Type B pancreatic cell (in vitro differentiated cells): ENCODE data around the gene SENP6. TPM values are rescaled to one million over a fixed set of nuclear protein-coding genes. Genes with fewer than 3 reads are reported as not detected.

Experiments used
- DNase-seq: peaks from one replicate; pipeline ENCODE4 v3.0.0; 2021; ENCODE audit warnings: mixed read lengths; ENCODE audit not compliant: unreplicated experiment; ENCODE audit errors: extremely low spot score
- H3K27ac Mint-ChIP-seq: 2 replicates; pipeline ENCODE4 v1.8.0; 2021; ENCODE audit warnings: mild to moderate bottlenecking, mixed read lengths
- H3K27me3 Mint-ChIP-seq: 2 replicates; pipeline ENCODE4 v1.8.0; 2021; ENCODE audit warnings: mixed read lengths
- H3K36me3 Mint-ChIP-seq: 2 replicates; pipeline ENCODE4 v1.8.0; 2021; ENCODE audit warnings: mixed read lengths
- H3K4me1 Mint-ChIP-seq: one replicate; pipeline ENCODE4 v1.8.0; 2021; ENCODE audit warnings: mixed read lengths; ENCODE audit not compliant: unreplicated experiment
- H3K4me3 Mint-ChIP-seq: 2 replicates; pipeline ENCODE4 v1.8.0; 2021; ENCODE audit warnings: mild to moderate bottlenecking, mixed read lengths
- H3K9me3 Mint-ChIP-seq: 2 replicates; pipeline ENCODE4 v1.8.0; 2021; ENCODE audit warnings: mixed read lengths
- CTCF ChIP-seq: fragments of 200-600 bp; sonication (generic); conservative IDR thresholded peaks from 2 replicates; pipeline ENCODE4 v1.5.0; 2021; ENCODE audit warnings: antibody characterized with exemption, mild to moderate bottlenecking
- total RNA-seq: library from RNA; stranded (reverse); gene quantifications from 2 replicates; pipeline ENCODE4 v1.2.1, GENCODE V29; 2021; ENCODE audit warnings: low replicate concordance

The SENP6 gene
- total RNA-seq, 1 donor from 2014 or later: 104 TPM

GRCh38 chr6:75604294-75604693, 2.6 kb downstream of the SENP6 start:
- peaks cover 20% of the 10 kb centered on the region for H3K36me3 Mint-ChIP-seq
- peaks cover 54% of the 10 kb centered on the region for H3K4me1 Mint-ChIP-seq
- H3K27ac Mint-ChIP-seq: peak overlapping the region; percentile 97
- DNase-seq: no peak
- TF ChIP-seq CTCF: no peak
- no peaks in the 10 kb centered on the region for H3K27me3 Mint-ChIP-seq
- H3K9me3 Mint-ChIP-seq: peaks cover 11% of the 10 kb centered on the region
- H3K4me3 Mint-ChIP-seq: peak overlapping the region; percentile 99

GRCh38 chr6:75605635-75606034, 4.0 kb downstream of the SENP6 start:
- peak overlapping the region; percentile 7 for H3K27ac Mint-ChIP-seq
- peaks cover 11% of the 10 kb centered on the region for H3K9me3 Mint-ChIP-seq
- H3K4me1 Mint-ChIP-seq: peaks cover 53% of the 10 kb centered on the region
- DNase-seq: no peak
- no peak for TF ChIP-seq CTCF
- H3K36me3 Mint-ChIP-seq: peaks cover 20% of the 10 kb centered on the region
- H3K4me3 Mint-ChIP-seq: peak overlapping the region; percentile 59
- no peaks in the 10 kb centered on the region for H3K27me3 Mint-ChIP-seq

GRCh38 chr6:75608304-75608703, 6.6 kb downstream of the SENP6 start:
- H3K27ac Mint-ChIP-seq: no peak overlapping the region
- H3K36me3 Mint-ChIP-seq: peaks cover 20% of the 10 kb centered on the region
- no peak for DNase-seq
- H3K9me3 Mint-ChIP-seq: peaks cover 11% of the 10 kb centered on the region
- H3K27me3 Mint-ChIP-seq: no peaks in the 10 kb centered on the region
- no peak for TF ChIP-seq CTCF
- H3K4me1 Mint-ChIP-seq: peaks cover 70% of the 10 kb centered on the region
- no peak overlapping the region for H3K4me3 Mint-ChIP-seq

- H3K4me3 Mint-ChIP-seq: no peak overlapping the region
Measured at GRCh38 chr6:75608956-75609533, 7.4 kb downstream of the SENP6 start.

GRCh38 chr6:75609639-75610590, 8.2 kb downstream of the SENP6 start:
- peaks cover 11% of the 10 kb centered on the region for H3K9me3 Mint-ChIP-seq
- no peak overlapping the region for H3K27ac Mint-ChIP-seq
- H3K36me3 Mint-ChIP-seq: peaks cover 14% of the 10 kb centered on the region
- no peak for TF ChIP-seq CTCF
- no peak for DNase-seq
- H3K27me3 Mint-ChIP-seq: no peaks in the 10 kb centered on the region
- H3K4me3 Mint-ChIP-seq: no peak overlapping the region
- H3K4me1 Mint-ChIP-seq: peaks cover 62% of the 10 kb centered on the region

More at GRCh38 chr6:75608956-75609533, 7.4 kb downstream of the SENP6 start:
- H3K4me1 Mint-ChIP-seq: peaks cover 64% of the 10 kb centered on the region
- peaks cover 11% of the 10 kb centered on the region for H3K9me3 Mint-ChIP-seq
- TF ChIP-seq CTCF: no peak
- DNase-seq: no peak
- H3K36me3 Mint-ChIP-seq: peaks cover 15% of the 10 kb centered on the region
- peak overlapping the region; percentile 25 for H3K27ac Mint-ChIP-seq
- no peaks in the 10 kb centered on the region for H3K27me3 Mint-ChIP-seq
